Measurements from ENCODE around the gene OPALIN. TPM values are rescaled to one million over a fixed set of nuclear protein-coding genes. Genes with fewer than 3 reads are reported as not detected.
A peak's percentile ranks its signal among the peaks of the same experiment; 100 is the strongest.

The OPALIN gene
- total RNA-seq, 1 experiment from 2014 or later, result not detected

DNA sequence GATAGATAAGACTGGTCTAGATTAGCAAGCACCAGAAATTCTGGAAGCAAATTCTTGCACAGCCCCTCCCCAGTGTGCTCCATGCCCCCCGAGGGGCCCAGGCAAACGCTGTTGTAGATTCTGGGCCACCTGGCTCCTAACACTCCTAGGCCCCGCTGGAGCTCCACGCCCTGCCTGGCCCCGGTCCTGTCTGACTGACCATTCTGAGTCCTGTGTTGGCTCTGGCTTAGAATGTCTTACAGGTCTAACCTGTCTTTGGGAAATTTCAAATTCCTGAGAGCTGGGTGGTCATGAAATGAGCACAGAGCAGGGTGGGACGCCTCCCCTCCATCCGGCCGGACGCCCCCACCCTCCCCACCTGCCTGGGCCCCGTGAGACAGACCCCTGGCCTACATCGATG, 12.6 kb upstream of the OPALIN start:
- peaks cover 12% of the 10 kb centered on the region for H3K4me1 ChIP-seq (ENCODE audit: control insufficient read depth, insufficient read depth, low read length)
- 0 out of 2 replicates have a peak, but pooled peaks cover 2% of the 10 kb centered on the region for H3K27me3 ChIP-seq (ENCODE audit: control insufficient read depth, insufficient read depth, low read length)
- CTCF ChIA-PET, result interaction anchor here (0.6 to 0.7 kb wide), 3 partner anchors 141 to 185 kb away, joined by 3 to 7 read pairs (median 6); no protein-coding TSS in a partner anchor
- in situ Hi-C loops (cut with HindIII; ENCODE audit: low pct_unique_long_range_greater_than_20kb, low sequenced_read_pairs), result no loop called here
- intact Hi-C loops (cut with micrococcal nuclease; ENCODE audit: unreplicated experiment), result loop anchor here (10.0 kb wide), 1 partner anchor 273 kb away; no protein-coding TSS in a partner anchor
- POLR2A ChIA-PET, result interaction anchor here (0.8 kb wide), 1 partner anchor 216 kb away, joined by 5 read pairs; no protein-coding TSS in a partner anchor
- TF ChIP-seq SIN3A (IDR thresholded peaks at IDR 0.05; ENCODE audit: borderline replicate concordance, insufficient read depth, low read depth, low read length) (no peak), TCF7L2 (IDR thresholded peaks at IDR 0.05; ENCODE audit: low read depth, low read length) (no peak), POLR2AphosphoS5 (IDR thresholded peaks at IDR 0.05; ENCODE audit: low read depth, low read length) (no peak)
- TF ChIP-seq, protein P1, sequence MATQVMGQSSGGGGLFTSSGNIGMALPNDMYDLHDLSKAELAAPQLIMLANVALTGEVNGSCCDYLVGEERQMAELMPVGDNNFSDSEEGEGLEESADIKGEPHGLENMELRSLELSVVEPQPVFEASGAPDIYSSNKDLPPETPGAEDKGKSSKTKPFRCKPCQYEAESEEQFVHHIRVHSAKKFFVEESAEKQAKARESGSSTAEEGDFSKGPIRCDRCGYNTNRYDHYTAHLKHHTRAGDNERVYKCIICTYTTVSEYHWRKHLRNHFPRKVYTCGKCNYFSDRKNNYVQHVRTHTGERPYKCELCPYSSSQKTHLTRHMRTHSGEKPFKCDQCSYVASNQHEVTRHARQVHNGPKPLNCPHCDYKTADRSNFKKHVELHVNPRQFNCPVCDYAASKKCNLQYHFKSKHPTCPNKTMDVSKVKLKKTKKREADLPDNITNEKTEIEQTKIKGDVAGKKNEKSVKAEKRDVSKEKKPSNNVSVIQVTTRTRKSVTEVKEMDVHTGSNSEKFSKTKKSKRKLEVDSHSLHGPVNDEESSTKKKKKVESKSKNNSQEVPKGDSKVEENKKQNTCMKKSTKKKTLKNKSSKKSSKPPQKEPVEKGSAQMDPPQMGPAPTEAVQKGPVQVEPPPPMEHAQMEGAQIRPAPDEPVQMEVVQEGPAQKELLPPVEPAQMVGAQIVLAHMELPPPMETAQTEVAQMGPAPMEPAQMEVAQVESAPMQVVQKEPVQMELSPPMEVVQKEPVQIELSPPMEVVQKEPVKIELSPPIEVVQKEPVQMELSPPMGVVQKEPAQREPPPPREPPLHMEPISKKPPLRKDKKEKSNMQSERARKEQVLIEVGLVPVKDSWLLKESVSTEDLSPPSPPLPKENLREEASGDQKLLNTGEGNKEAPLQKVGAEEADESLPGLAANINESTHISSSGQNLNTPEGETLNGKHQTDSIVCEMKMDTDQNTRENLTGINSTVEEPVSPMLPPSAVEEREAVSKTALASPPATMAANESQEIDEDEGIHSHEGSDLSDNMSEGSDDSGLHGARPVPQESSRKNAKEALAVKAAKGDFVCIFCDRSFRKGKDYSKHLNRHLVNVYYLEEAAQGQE (IDR thresholded peaks at IDR 0.05; ENCODE audit: insufficient read depth in 1 of 2, low read depth in 2 of 2, low read length in 1 of 2), result no peak
- ATAC-seq, result no peak
- H3K36me3 ChIP-seq (ENCODE audit: control insufficient read depth, insufficient read depth, low read length), result no peaks in the 10 kb centered on the region
- no peak overlapping the region for H3K4me3 ChIP-seq (ENCODE audit: low read depth in 2 of 2, low read length in 2 of 2)
- BruUV-seq (replicated peaks), result no TSS peak
- no peak overlapping the region for H3K27ac ChIP-seq (ENCODE audit: low read length)
- no peak for DNase-seq (ENCODE audit: low read depth, low spot score)
- H3K9me3 ChIP-seq (ENCODE audit: control insufficient read depth, insufficient read depth, low read depth, low read length), result no peaks in the 10 kb centered on the region

GRCh38 chr10:96370584-96371157, 11.9 kb upstream of the OPALIN start:
- ChIA-PET CTCF (interaction anchor here (0.5 to 1.5 kb wide), 9 partner anchors 9 to 936 kb away, joined by 3 to 7 read pairs (median 3); partner anchors contain the start of genes OPALIN and TLL2), POLR2A (no interaction called here)
- Histone ChIP-seq H3K27ac (ENCODE audit: low read length) (no peak overlapping the region), H3K4me1 (ENCODE audit: control insufficient read depth, insufficient read depth, low read length) (peaks cover 17% of the 10 kb centered on the region), H3K9me3 (ENCODE audit: control insufficient read depth, insufficient read depth, low read depth, low read length) (no peaks in the 10 kb centered on the region), H3K27me3 (ENCODE audit: control insufficient read depth, insufficient read depth, low read length) (no peaks in the 10 kb centered on the region), H3K36me3 (ENCODE audit: control insufficient read depth, insufficient read depth, low read length) (no peaks in the 10 kb centered on the region), H3K4me3 (ENCODE audit: low read depth in 2 of 2, low read length in 2 of 2) (peak overlapping the region; percentile 23 to 43)
- TF ChIP-seq CTCF (IDR thresholded peaks at IDR 0.05) (peak; percentile 98), POLR2AphosphoS5 (IDR thresholded peaks at IDR 0.05; ENCODE audit: low read depth, low read length) (no peak)
- ATAC-seq, result peak; percentile 65
- in situ Hi-C loops (cut with HindIII; ENCODE audit: low pct_unique_long_range_greater_than_20kb, low sequenced_read_pairs), result no loop called here
- intact Hi-C loops (cut with micrococcal nuclease; ENCODE audit: unreplicated experiment), result loop anchor here (10.0 kb wide), 1 partner anchor 274 kb away; no protein-coding TSS in a partner anchor
- DNase-seq (ENCODE audit: low read depth, low spot score), result peak; percentile 56
- no TSS peak for BruUV-seq (replicated peaks)

All from Panc1 (cell line).